Activated CD8-positive, alpha-beta memory T cell treated with anti-CD3 and anti-CD28 coated beads for 48 hours (primary cell): ENCODE measurements around the gene NTMT2.
"Not testable (repeated sequence)": the region's sequence is repeated elsewhere in the genome, so short reads cannot be mapped to it uniquely, and the experiment has no call there.

Experiments used
- DNase-seq, 3 experiments: peaks; one replicate each; pipeline ENCODE4 v3.0.0-alpha.2; 2020; ENCODE audit warnings: low read depth in 2 of 3, low spot score in 2 of 3

The NTMT2 gene

DNA sequence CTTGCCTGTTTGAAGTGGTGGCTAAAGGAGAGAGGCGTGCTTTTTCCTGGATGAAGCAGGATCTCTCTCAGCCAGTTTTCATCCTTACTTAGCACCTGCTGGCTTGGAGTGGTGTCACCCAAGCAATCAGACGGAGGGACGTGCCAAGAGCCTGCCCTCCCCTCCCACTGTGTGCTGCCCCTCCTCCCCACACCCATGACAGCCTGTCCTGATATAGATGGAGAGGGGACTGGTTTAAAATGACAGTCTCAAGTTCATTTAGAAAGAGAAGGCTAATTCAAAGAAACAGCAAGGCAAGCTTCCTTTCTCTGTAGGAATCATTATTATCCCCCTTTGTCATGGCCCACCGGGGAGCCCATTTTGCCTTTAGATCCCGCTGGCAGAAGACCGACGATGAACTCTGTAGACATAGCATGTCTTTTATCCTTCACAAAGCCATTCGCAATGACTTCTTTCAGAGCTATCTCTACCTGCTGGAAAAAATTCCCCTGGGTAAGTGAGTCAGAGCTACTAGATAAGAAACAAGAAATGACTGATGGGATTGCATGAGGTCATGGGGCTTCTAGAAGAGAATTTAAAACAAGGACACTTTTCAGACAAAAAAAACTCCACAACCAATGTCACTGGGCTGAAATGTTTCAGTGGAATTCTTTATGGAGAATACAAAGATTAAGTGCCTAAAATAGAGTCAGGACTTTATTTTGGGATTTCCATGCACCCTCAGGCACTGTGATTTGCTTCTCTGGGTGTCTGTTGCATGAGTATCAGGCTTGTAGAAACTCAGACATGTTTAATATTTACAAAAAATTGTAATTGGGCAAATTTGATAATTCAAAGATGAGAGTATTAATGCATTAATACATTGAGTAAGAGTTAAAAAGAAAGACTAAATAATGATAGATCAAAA, at the start of gene NTMT2:
NTMT2 (plus strand) TSS at position 190 of the 907 bp plus-strand sequence; CDS start at position 339, 149 bp downstream.
- no peak for DNase-seq

DNA sequence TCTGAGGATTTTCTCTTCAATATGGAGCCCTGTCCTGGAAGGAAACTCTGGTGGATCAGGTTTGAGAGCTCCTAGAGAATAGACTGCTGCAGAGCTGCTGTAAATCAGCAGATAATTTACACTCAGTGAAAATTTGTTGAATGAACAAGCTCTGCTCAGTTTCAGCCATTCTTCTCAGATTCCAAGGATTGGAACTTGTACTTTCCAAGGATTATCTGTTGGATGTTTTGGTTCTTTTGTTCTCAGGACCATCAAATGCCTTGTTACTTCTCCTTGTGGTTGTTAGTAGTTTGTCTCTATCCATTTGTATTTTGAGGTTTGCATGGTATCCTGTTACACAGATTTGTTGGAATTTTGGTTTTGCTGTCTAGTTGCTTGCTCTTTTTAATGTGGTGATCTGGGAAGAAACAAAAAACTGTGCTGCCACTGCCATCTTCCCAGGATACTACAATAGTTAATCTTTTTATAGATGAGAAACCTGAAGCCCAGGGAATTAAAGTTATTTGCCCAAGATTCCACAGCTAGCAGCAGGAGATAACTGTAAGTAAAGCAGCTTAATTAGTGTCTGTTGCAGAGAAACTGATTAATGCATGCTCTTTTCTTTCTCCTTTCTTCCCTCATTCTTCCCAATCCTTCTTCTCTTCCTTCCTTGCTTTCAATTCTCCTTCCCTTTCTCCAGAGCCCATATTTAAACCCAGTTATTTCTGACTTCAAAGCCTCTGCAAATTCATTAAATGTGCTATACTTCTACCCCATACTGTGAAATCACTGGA, 49.6 kb upstream of the NTMT2 start:
- DNase-seq: no peak

DNA sequence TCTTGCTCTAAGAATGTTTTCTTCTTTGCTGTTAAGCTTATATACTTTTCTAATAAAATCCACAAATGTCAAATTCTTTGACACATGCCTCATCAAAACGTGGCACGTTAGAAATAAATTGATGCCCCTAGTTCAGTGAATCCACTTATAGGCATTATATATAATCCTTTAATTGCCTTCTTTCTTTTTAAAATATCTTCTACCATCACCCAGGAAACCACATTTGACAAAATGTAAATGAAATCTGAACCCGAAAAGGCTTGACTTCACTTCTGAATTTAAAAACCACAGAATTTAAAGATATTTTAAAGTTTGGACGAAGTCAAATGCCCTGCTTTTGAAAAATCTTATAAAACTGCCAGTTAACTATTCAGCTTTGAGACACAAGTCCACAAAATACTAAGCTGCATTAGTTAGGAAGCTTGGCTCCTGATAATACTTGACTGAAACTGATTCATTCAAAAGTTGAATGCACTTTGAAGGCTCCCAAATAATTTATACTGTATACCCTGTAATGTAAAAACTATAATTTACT, 48.9 kb upstream of the NTMT2 start:
- no peak for DNase-seq

- no peak for DNase-seq
Observed at GRCh38 chr1:170097449-170097948, 48.3 kb upstream of the NTMT2 start.

DNA sequence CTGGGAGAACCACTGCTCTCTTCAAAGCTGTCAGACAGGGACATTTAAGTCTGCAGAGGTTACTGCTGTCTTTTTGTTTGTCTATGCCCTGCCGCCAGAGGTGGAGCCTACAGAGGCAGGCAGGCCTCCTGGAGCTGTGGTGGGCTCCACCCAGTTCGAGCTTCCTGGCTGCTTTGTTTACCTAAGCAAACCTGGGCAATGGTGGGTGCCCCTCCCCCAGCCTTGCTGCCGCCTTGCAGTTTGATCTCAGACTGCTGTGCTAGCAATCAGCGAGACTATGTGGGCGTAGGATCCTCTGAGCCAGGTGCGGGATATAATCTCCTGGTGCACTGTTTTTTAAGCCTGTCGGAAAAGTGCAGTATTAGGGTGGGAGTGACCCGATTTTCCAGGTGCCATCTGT, 32.6 kb upstream of the NTMT2 start:
- DNase-seq: not testable (repeated sequence)

DNA sequence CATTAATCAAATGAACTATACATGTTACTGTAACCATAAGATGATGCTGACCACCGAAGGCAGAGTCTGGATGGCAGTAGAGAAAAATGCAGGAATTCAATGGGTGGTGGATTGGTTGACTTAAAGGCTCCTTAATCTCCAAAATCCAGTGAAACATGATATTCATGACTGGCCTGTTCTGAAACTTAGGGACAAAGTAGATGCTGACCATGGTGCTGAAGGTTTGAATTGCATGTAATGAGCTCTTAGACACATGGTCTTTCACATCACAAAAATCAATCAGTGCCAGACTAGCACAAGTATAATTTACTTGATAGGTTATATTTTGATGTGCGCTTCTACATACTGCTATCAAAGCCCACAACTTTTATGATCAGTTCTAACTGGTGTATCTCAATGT, 30.9 kb upstream of the NTMT2 start:
- no peak for DNase-seq

DNA sequence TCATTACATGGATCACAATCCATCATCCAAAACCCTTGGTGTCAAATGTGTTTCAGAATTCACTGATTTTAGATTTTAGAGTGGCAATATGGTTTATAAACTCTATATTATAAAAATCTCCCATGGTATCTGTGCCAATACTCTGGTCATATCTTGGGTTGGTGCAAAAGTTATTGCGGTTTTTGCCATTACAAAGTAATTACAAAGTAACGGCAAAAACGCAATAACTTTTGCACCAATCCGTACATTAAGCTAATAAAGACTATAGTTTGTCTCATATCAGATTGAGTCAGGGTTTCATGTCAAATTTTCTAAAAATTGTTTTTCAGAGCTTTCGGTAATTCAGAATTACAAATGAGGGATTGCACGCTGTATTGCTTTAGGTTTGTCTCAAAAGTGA, 23.4 kb upstream of the NTMT2 start:
- no peak for DNase-seq

DNA sequence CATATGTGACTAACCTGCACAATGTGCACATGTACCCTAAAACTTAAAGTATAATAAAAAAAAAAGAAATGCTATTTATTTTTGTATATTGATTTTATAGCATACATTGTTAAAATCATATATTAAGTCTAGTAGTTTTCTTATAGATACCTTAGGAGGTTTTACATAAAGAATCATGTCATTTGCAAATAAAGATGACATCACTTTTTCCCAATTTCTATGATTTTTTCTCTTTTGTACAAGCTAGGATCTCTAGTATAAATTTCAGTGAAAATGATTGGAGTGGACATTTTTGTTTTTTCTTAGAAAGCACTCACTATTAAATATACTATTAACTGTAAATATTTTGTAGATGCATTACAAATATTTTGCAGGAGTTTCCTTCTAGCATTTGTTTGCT, 20.5 kb upstream of the NTMT2 start:
- no peak for DNase-seq

GRCh38 chr1:170126696-170127095, 19.1 kb upstream of the NTMT2 start:
- no peak for DNase-seq

DNA sequence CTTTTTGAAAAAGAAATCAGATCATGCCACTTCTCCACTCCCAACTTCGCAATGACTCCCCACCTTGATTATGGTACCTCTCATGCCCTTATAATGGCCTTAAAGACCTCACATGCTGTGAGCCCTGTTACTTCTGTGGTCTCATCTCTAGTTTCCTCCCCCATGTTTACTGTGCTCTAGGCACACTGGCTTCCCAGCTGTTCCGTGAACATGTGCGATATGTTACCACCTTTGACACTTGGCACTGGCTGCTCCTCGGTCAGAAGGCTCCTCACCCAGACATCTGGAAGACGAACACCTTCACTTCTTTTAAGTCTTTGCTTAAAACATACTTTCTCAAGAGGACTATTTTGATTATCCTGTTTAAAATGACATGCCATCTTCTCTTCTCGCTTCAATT, 14.3 kb upstream of the NTMT2 start:
- DNase-seq: no peak

DNA sequence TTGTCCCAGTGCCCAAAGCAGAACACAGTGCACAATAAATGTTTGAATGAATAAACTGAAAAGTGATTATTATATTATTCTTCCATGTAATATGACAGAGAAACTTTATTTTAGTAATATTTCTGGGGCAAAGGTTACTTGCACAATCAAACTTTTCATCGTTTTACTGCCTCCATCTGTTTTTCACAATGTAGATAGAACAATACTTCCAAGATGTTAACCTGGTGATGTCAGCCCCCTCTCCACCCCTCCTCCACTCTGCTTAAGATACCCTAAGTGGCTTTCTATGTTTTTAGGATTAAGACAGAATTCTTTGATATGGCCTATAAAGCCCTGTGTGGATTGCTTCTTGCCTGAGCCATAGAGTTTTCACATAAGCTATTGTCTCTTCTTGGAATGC, 13.8 kb upstream of the NTMT2 start:
- no peak for DNase-seq

DNA sequence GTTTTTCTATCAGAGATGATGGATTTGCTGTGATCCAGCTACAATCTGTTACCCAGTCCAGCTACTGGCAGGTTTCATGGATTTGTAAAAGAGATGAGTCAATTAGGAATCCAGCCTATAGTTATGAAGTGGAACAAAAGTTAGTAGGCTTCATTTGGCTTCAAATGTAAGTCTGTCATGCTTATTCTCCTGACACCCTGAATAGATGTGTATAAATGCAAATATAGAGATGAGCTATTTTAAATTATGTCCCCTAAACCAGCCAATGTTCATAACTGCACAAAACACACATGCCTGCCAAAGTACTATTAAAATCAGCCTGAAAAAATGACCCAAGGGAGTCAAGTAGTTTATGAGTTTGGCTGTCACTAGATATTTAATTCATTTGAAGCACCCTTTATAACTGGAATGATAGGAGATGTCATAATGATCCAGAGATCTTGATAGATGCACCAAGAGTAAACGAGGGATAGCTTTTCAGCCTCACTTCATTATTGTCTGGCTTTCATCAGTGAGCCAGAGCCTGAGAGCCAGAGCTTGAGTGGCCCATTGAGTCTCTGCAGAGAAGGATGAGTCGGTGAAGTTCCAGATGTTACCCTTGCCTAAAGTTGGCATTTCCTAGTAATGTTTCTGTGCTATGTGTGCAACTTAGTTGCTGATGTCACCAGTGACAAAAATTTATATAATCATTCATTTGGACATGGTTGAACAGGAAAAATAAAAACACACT, 11.8 kb upstream of the NTMT2 start:
- no peak for DNase-seq

GRCh38 chr1:170134521-170134920, 11.2 kb upstream of the NTMT2 start:
- DNase-seq: no peak

DNA sequence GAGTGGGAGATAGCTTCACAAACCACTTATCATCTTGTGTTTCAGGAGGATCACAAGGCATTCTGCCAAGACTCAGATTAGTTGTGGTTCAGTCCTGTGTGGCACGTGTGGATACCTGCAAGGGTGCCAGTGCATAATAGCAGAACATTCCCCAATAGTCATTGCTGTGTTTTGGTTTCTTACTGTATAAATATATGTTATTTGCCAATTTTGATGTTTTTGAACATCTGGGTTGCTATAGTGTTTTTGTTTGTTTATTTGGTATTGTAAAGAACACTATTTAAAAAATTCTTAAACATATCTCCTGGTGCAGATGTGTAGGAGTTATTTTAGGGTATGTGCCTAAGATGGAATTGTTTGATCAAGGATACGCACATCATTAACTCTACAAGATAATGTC, 5.4 kb upstream of the NTMT2 start:
- no peak for DNase-seq

GRCh38 chr1:170145061-170145460, 698 bp upstream of the NTMT2 start:
- DNase-seq: no peak

DNA sequence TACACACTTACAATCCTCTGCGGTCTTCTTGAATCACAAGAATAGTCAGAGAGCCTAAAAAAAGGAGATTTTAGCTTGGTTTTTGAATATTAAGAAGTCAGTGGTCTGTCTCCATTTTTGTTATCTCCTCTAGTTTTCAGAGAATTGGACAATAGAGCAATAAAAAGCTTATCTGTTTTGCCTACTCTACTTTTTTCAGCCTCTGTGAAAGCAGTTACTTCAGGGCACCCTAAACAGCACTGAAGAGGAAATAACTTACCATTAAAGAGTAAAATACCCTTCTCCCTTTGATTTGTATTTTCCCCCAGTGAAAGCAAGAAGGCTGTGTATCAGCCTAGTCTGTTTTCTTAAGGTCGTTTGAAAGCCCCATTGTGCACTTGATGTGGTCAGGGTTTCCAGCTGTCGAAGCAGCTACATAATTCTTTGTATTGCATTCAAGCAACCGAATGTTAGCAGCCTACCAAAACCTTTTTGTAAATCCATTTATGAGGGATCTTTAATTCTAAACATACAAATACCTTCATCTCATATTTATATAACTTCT, 1.0 kb downstream of the NTMT2 start:
- DNase-seq: no peak

GRCh38 chr1:170149241-170149640, 3.5 kb downstream of the NTMT2 start:
- no peak for DNase-seq

GRCh38 chr1:170150016-170150415, 4.3 kb downstream of the NTMT2 start:
- DNase-seq: no peak

DNA sequence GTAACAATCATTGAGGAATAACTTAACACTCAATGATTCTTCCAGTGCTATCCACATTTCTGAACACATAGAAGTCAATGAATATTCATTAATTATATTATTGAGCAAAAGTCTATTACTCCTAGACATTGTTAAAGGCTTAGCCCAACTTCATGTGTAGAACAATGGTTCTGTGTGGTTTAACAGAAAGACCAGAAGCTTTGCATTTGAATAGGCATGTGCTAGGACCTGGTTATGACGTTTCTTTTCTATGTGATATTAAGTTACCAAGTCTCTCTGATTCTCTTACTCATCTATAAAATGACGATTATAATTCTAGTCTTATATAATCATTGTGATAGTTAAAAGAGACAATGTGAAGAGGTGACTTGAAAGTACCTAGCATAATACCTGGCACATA, 5.2 kb downstream of the NTMT2 start:
- no peak for DNase-seq

DNA sequence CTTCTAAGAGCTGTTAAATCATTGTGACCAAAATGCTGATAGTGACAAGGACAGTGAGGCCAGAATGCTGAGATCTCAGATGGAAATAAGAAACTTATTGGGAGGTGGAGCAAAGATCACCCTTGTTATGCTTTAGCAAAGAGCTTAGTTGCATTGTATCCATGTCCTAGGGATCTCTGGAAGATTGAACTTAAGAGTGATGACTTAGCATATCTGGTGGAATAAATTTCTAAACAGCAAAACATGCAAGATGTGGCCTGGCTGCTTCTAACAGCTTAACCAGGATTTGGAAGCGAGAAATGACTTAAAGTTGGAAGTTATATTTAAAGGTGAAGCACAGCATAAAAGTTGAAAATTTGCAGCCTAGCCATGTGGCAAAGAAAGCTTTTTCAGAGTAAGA, 7.7 kb downstream of the NTMT2 start:
- no peak for DNase-seq

DNA sequence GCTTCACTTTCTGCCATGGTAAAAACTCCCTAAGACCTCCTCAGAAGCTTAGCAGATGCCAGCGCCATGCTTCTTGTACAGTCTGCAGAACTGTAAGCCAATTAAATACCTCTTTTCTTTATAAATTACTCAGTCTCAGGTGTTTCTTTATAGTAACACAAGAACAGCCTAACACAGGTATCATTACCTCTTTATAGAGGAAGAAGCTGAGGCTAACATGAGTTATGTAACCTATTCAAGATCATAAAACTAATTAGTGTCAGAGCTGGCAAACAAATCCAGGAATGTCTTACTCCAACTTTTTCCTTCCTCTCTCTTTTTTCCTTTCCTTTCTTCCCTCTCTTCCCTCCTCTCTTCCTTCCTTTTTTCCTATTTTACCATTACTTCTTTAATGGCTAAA, 9.3 kb downstream of the NTMT2 start:
- no peak for DNase-seq
